PC-3 (cell line): ENCODE results near the gene ICAM1. TPM values are rescaled to one million over a fixed set of nuclear protein-coding genes. Genes with fewer than 3 reads are reported as not detected.

Experiments
- ATAC-seq: fragments of 200-7000 bp; cut with Tn5 transposase; 2 replicates; pipeline ENCODE4 v1.9.1; 2020; ENCODE audit warnings: mild to moderate bottlenecking, moderate library complexity
- BruUV-seq: library from RNA; stranded (reverse); fragments of 400-500 nt; replicated peaks from 2 replicates; lab custom pipeline; 2021; lab: Mats Ljungman, UMichigan
- CTCF ChIA-PET: fragments of 300-600 bp; sonication (Branson Sonifier 250); formaldehyde crosslinking; loops from one replicate; lab custom pipeline; 2022; ENCODE audit warnings: antibody characterized with exemption; lab: Charles Lee
- POLR2A ChIA-PET: fragments of 300-600 bp; sonication (Branson Sonifier 250); formaldehyde crosslinking; loops from one replicate; lab custom pipeline; 2022; ENCODE audit warnings: antibody characterized with exemption; ENCODE audit not compliant: unreplicated experiment; lab: Charles Lee
- DNase-seq: peaks from one replicate; pipeline ENCODE4 v3.0.0-alpha.2; 2015
- H2AFZ ChIP-seq: fragments of 300-600 bp; sonication (generic); 2 replicates; pipeline ENCODE4 v1.6.0; 2016; ENCODE audit warnings: antibody characterized with exemption, low read length
- H3F3A ChIP-seq: fragments of 300-600 bp; sonication (generic); one replicate; pipeline ENCODE4 v1.6.0; 2017; ENCODE audit warnings: antibody characterized with exemption, low read length, control low read depth, mild to moderate bottlenecking; ENCODE audit not compliant: unreplicated experiment
- H3K27ac ChIP-seq: fragments of 300-600 bp; sonication (generic); 2 replicates; pipeline ENCODE4 v1.5.1; 2016; ENCODE audit warnings: mild to moderate bottlenecking, low read length
- H3K27me3 ChIP-seq: fragments of 300-600 bp; sonication (generic); 2 replicates; pipeline ENCODE4 v1.6.1; 2016; ENCODE audit warnings: low read length, mixed read lengths
- H3K36me3 ChIP-seq: fragments of 300-600 bp; sonication (generic); 2 replicates; pipeline ENCODE4 v1.6.1; 2016; ENCODE audit warnings: low read depth, mixed run types, low read length, mixed read lengths
- H3K4me1 ChIP-seq: fragments of 300-600 bp; sonication (generic); 2 replicates; pipeline ENCODE4 v1.5.1; 2016; ENCODE audit warnings: low read length; ENCODE audit not compliant: insufficient read depth
- H3K4me2 ChIP-seq: fragments of 300-600 bp; sonication (generic); 2 replicates; pipeline ENCODE4 v1.6.0; 2016; ENCODE audit warnings: low read length
- H3K4me3 ChIP-seq: fragments of 300-600 bp; sonication (generic); 2 replicates; pipeline ENCODE4 v1.5.1; 2016; ENCODE audit warnings: mild to moderate bottlenecking, low read length, mixed read lengths
- H3K79me2 ChIP-seq: fragments of 300-600 bp; sonication (generic); 2 replicates; pipeline ENCODE4 v1.6.1; 2017; ENCODE audit warnings: low read length, mixed read lengths
- H3K9ac ChIP-seq: fragments of 300-600 bp; sonication (generic); 2 replicates; pipeline ENCODE4 v1.6.0; 2016; ENCODE audit warnings: mild to moderate bottlenecking, low read length
- H3K9me2 ChIP-seq: fragments of 300-600 bp; sonication (generic); replicated peaks from 2 replicates; pipeline ENCODE4 v1.6.1; 2016; ENCODE audit warnings: mixed run types, low read length, mixed read lengths
- H3K9me3 ChIP-seq: fragments of 300-600 bp; sonication (generic); 2 replicates; pipeline ENCODE4 v1.6.1; 2016; ENCODE audit warnings: low read length, mixed read lengths
- H4K20me1 ChIP-seq: fragments of 300-600 bp; sonication (generic); 2 replicates; pipeline ENCODE4 v1.6.1; 2016; ENCODE audit warnings: low read length, mixed read lengths
- EZH2 ChIP-seq: fragments of 300-600 bp; sonication (generic); IDR thresholded peaks from one replicate; pipeline ENCODE4 v1.6.1; 2017; ENCODE audit warnings: antibody characterized with exemption, mild to moderate bottlenecking, low read length; ENCODE audit not compliant: unreplicated experiment
- EZH2phosphoT487 ChIP-seq: fragments of 300-600 bp; sonication (generic); IDR thresholded peaks from 2 replicates; pipeline ENCODE4 v1.6.1; 2018; ENCODE audit warnings: mild to moderate bottlenecking, antibody characterized with exemption, low read length, borderline replicate concordance
- intact Hi-C: fragments of 100-400 bp; cut with micrococcal nuclease; formaldehyde crosslinking; loops from 2 replicates; pipeline ENCODE4 v1.9.0; 2023
- total RNA-seq: library from RNA; depleted of rRNA; stranded (reverse); fragments of >200 nt; gene quantifications from 2 replicates; pipeline ENCODE4 v1.2.3, GENCODE V29; 2014
- TF ChIP-seq, protein P1 (sequence below): fragments of 300-600 bp; sonication (generic); conservative IDR thresholded peaks from 2 replicates; pipeline ENCODE4 v1.5.1; 2017; ENCODE audit warnings: antibody characterized with exemption, low read depth, mild to moderate bottlenecking, low read length

ICAM1 gene
- total RNA-seq, 1 experiment from 2014 or later = 15.3 TPM

DNA sequence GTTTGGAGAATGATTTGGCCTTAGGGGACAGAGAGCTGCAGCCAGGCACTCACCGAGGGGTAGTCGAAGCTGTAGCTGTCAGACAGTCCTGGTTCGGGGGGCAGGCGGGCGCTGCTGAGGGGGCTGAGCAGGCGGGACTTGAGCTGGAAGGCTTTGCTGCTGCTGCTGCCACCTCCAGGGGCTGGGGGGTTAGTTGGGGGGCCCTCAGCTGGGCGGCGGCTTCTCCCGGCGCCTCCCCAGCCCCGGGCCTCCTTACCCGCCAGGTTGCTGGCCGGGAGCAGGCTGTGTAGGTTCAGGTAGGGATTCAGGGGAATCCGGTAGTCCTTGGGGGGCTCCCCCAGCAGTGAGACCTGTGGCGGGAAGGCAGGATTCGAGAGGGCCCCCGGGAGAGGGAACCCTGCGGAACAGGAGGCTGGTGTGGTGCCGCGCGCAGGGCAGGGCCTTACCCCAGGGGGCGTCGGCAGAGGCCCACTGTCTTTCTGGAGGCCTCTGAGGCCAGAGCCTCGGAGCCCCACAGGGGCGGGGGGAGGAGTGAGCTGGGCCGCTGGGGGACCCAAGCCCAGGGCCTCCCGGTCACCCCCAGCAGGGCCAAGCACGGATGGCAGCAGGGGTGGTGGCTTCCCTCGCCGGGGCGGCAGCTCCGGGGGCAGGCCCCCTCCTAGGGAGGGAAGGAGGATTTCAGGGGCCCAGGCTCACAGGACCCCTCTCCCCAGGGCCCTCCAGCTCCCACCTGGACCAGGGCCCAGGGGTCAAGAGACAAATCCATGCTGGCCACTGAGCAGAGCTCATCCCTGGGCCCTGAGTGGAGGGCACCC, 49.9 kb downstream of the ICAM1 start:
- Histone ChIP-seq H3K9me2 (no peaks in the 10 kb centered on the region), H3K36me3 (peaks cover 48% of the 10 kb centered on the region), H3K4me3 (no peak overlapping the region), H3K27ac (no peak overlapping the region), H3K79me2 (no peaks in the 10 kb centered on the region), H3F3A (no peaks in the 10 kb centered on the region), H4K20me1 (no peaks in the 10 kb centered on the region), H3K4me2 (no peak overlapping the region), H3K9me3 (no peaks in the 10 kb centered on the region), H3K27me3 (no peaks in the 10 kb centered on the region), H2AFZ (no peak overlapping the region), H3K9ac (no peak overlapping the region), H3K4me1 (peaks cover 4% of the 10 kb centered on the region; the same call in 1 of the 2 replicates)
- no peak for DNase-seq
- ChIA-PET CTCF (no interaction called here), POLR2A (no interaction called here)
- intact Hi-C loops = no loop called here
- no TSS peak for BruUV-seq
- TF ChIP-seq, protein P1, sequence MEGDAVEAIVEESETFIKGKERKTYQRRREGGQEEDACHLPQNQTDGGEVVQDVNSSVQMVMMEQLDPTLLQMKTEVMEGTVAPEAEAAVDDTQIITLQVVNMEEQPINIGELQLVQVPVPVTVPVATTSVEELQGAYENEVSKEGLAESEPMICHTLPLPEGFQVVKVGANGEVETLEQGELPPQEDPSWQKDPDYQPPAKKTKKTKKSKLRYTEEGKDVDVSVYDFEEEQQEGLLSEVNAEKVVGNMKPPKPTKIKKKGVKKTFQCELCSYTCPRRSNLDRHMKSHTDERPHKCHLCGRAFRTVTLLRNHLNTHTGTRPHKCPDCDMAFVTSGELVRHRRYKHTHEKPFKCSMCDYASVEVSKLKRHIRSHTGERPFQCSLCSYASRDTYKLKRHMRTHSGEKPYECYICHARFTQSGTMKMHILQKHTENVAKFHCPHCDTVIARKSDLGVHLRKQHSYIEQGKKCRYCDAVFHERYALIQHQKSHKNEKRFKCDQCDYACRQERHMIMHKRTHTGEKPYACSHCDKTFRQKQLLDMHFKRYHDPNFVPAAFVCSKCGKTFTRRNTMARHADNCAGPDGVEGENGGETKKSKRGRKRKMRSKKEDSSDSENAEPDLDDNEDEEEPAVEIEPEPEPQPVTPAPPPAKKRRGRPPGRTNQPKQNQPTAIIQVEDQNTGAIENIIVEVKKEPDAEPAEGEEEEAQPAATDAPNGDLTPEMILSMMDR = no peak
- no peak for TF ChIP-seq EZH2
- TF ChIP-seq EZH2phosphoT487 = no peak
- no peak for ATAC-seq

DNA sequence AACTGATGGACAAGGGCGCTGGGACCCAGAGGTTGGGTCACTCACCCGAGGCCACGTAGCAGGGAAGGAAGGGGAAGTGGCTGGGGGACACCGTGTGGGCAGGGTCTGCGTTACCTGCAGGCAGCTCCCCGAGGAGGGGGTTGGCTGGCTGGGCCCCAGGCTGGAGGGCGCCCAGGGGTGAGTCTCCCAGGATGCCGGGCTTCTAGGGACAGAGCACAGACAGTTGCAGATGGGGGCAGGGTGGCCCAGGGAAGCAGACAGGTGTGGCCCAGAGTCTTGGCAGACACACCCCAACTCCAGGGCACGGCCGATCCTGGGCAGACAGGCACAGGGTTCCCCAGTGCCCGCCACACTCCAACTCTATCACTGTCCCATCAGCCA, 50.5 kb downstream of the ICAM1 start:
- TF ChIP-seq EZH2 = no peak
- TF ChIP-seq, protein P1 = no peak
- TF ChIP-seq EZH2phosphoT487 = no peak
- Histone ChIP-seq H3K36me3 (peaks cover 49% of the 10 kb centered on the region), H3K4me1 (no peaks in the 10 kb centered on the region), H3K4me2 (no peak overlapping the region), H3F3A (no peaks in the 10 kb centered on the region), H3K79me2 (no peaks in the 10 kb centered on the region), H3K27me3 (no peaks in the 10 kb centered on the region), H3K4me3 (no peak overlapping the region), H4K20me1 (no peaks in the 10 kb centered on the region), H3K9me2 (no peaks in the 10 kb centered on the region), H2AFZ (no peak overlapping the region), H3K9me3 (no peaks in the 10 kb centered on the region), H3K27ac (no peak overlapping the region), H3K9ac (no peak overlapping the region)
- intact Hi-C loops = no loop called here
- peak; percentile 8; the same call in 1 of the 2 replicates for ATAC-seq
- no TSS peak for BruUV-seq
- ChIA-PET CTCF (no interaction called here), POLR2A (no interaction called here)
- DNase-seq = no peak
